ENCODE data around the gene DNAJB1.
"Not testable (repeated sequence)": the region's sequence is repeated elsewhere in the genome, so short reads cannot be mapped to it uniquely, and the experiment has no call there.

Gene DNAJB1

DNA sequence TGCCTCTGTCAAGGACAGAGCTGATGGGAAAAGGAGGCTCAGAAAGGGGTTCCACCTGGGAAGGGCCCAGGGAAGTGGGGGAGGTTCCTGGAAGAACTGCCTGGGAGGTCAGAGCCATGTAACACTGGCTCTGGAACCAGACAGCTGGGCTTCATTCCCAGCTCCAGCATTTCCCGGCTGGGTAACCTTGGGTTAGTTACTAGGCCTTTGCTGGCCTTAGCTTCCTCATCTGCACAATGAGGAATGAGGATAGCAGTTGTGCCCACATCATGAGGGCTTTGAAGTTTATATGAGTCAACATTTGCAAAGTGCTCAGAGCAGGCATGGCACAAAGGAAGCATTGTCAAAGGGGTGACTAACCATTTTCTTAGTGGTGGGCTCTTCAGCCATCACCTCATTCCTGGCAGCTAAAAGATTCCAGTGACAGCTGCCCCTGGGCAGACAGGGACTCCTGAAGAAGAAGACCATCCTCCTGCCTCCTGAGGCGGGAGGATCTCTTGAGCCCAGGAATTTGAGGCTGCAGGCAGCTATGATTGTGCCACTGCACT, 1.7 kb upstream of the DNAJB1 start:
- DNase-seq (ENCODE audit: low spot score): no peak

- no peak for DNase-seq (ENCODE audit: low spot score)
These were observed 1.2 kb upstream of the DNAJB1 start for GRCh38 chr19:14519245-14519859.

GRCh38 chr19:14517446-14517839, 754 bp downstream of the DNAJB1 start:
- no peak for DNase-seq (ENCODE audit: low spot score)

DNA sequence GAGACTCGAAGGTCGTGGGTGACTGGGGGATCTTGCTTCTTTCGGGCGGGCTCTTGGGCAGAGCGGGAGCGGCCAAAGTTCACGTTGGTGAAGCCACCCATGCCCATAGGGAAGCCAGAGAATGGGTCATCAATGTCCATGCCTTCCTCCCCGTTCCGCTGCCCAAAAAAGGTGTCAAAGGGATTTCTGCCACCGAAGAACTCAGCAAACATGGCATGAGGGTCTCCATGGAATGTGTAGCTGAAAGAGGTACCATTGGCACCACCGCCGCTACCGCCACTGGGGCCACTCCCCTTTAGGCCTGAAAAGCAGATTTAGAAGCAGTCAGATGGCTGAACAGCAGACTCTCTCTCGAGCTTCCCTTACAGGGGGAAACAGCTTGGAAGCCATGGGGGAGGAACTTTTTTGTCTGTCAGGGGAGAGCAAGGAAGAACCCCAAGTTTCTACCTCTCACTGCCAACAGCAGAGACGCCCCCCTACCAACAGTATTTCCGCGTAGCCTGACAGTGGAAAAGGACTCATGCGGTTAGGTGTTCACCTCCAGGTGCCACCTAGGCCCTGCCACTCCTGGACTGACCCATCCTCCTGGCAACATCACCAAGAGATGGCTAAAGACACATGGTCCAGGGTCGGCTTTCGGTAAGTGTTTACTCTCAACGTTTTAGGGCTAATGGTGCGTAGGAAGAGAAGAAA, 1.3 kb downstream of the DNAJB1 start:
- DNase-seq (ENCODE audit: low spot score): no peak

DNA sequence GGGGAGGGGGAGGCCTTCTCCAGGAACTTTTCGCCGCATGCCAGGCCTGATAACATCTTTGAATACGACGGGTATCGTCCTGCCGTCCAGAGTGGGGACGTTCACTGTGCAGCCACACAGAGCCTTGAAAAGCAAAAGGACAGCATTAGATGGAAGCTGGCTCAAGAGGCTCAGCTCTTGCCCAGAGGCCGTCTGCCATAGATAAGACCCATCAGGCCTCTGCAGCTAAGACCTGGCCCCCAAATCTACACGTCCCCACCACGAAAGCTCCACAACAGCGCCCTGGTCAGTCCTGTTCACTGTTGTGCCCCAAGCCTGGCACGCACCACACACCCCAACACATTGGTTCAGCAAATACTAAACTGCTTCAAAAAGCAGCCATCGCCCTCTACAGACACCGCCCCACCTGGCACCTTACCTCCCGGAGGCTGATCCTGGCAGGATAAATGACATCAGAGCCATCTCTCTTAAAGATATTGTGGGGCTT, 2.1 kb downstream of the DNAJB1 start:
- DNase-seq (ENCODE audit: low spot score): no peak

DNA sequence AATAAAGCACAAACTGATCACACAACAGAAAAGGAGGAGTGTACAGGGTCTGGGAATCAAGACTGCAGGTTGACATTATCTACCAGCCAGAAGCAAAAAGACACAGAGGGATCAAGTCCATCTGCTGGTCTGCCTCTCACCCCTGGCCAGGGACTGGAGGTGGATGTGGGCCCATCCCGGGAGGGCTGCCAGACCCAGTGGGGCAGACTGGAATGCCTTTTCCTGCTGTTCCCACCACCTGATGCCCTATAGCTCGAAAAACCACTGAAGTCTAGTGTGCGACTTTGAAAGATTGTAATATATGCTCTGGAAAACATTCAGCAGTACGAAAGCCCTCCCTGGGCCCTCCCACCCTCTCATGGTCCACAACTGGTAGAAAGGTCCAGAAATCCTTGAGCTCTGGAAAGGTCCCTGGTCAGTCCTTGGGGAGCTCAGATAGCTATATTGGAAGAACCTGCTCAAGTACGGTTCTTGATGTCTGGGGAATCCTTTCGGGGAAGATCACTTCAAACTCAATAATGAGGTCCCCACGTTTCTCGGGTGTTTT, 2.6 kb downstream of the DNAJB1 start:
- no peak for DNase-seq (ENCODE audit: low spot score)

DNA sequence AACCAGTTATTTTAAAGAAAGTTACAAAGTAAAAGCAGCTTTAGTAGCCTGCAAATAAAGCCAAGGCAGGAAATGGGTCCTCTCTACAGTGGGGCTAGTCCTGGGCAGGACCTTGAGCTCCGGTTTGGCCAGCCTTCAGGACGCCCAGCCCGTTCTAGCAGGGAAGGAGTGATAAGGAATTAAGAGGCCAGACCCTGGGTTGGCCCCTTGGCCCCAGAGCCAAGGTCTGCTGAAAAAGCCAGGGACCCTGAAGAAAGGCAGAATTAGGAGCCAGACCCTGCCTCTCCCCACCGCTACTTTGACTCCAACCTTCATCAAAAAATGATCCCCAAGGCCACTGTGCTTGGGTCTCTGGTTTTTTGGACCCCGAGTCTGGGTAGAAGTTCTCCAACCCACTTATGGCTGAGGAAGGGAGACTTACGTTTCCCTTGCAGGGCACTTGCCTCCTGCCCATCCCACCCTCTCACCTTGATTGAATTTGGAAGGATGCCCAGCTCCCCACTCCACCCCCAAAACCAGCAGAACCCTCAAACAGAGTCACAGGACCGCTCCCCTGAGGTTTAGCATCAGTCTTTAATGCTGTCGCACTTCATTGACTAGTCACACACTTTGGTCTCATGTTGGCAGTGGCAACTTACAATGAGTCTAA, 3.9 kb downstream of the DNAJB1 start:
- DNase-seq (ENCODE audit: low spot score): no peak

DNA sequence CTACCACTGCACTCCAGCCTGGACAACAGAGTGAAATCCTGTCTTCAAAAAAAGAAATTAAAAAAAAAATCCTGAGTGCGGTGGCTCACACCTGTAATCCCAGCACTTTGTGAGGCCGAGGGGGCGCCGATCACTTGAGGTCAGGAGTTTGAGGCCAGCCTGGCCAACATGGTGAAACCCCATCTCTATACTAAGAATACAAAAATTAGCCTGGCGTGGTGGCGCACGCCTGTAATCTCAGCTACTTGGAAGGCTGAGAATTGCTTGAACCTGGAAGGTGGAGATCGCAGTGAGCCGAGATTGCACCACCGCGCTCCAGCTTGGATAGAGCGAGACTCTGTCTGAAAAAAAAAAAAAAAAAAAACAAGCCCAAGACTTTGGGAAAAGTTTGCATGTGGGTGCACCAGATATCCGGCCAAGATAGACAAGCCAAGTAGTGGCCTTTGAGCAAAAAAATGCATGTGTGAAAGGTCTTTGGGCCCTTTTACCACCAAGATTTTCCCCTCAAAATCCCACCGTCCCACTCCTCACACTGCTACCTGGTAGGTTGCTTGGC, 5.7 kb downstream of the DNAJB1 start:
- DNase-seq (ENCODE audit: low spot score): no peak

DNA sequence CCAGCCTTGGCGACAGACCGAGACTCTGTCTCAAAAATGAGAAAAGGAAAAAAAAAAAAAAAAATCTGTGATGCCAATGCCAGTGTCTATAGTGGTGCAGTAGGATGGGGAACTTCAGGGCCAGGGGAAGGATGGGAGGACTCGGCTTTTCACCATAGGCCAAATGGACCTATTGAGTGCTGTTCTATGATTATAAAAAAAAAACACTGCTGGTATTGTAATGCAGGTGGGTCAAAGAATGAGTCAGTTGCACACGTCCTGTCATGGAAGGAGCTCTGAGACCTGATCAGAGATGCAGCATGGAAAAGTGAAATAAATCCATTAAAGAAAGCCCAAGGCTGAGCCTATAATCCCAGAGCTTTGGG, 7.0 kb downstream of the DNAJB1 start:
- no peak for DNase-seq (ENCODE audit: low spot score)

DNA sequence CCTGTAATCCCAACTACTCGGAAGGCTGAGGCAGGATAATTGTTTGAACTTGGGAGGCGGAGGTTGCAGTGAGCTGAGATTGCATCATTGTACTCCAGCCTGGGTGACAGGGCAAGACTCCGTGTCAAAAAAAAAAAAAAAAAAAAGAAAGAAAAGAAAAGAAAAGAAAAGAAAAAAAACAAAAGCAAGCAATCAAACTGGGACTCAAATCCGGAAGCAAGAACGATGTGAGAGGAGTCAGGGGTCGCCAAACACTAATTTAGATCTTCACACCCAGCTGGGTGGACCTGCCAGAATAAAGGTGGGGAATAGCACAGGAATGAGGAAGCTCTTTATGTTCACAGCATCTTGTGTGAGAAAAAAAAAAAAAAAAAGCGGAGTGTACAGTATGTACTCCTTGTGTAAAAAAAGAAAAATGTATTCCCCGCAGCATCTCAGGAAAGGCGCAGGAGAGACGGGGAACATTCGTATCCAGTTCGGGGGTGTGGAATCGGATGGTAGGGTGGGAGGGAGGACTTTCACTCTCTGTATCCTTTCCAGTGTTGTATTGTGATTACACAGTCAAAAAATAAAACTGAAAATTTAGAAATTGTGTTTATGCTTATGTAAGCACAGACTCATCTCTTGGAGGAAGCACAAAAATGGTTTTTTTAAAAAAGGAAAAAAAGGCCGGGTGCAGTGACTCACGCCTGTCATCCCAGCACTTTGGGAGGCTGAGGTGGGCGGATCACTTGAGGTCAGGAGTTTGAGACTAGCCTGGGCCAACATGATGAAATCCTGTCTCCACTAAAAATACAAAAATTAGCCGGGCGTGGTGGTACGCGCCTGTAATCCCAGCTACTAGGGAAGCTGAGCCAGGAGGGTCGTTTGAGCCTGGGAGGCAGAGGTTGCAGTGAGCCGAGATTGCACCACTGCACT, 7.6 kb downstream of the DNAJB1 start:
- no peak for DNase-seq (ENCODE audit: low spot score)

DNA sequence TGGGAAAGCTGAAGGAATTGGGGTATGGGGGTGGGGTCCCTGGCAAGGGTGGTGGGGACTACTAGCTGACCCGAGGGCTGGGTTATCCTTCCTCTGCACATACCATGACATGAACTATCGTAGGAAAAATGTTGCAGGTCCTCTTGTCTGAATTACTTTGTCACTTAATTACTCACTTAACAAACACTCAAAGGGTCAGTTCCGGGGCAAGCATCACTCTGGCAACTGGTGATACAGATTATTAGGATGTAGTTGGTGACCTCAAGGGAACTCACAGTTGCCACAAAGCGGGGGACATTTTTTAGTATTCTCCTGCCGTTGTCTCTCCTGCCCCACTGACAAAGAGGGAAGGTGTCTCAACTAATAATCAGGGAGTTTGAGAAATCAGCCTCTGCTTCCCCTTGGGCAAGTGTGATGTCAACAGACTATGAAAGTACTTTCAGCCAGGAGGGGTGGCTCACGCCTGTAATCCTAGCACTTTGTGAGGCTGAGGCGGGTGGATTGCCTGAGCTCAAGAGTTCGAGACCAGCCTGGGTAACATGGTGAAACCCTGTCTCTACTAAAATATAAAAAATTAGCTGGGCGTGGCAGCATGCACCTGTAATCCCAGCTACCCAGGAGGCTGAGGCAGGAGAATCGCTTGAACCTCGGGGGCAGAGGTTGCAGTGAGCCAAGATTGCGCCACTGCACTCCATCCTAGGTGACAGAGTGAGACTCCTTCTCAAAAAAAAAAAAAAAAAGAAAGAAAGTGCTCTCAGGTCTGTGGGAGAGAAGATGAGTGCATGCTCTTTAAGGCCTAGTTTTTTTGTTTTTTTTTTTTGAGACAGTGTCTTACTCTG, 10.3 kb downstream of the DNAJB1 start:
- no peak for DNase-seq (ENCODE audit: low spot score)

DNA sequence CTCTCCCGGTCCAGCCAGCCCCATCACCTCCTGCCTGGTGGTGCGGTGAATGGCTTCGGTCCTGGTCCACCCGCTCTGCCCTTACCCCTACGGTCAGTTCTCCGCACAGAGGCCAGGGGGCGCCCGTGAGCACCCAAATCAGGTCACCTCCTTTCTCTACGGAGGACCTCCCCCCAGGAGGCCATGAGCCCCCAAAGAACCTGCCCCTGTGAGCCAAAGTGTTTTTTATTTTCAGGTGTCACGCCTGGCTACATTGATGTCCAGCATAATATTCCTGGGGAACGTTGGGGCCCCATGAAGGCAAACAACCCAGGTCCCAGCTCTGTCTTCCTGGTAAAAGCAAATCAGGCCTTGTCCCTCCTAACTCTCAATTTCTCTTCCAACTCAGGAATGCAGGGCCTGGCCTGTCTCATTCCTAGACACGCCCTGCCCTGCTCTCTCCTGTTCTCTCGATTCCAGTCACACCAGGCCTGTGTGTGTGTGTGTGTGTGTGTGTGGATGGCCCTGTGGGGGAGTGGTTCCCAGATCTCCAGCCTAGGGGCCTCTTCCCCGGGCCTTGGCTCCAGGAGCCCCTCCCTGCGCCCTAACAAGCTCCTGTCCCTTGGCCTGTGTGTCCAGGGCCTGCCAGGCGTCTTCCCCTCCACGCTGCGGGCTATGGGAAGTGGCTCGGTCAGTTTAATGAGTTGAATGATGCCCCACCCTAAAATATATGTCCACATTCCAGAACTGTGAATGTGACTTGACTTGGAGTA, 12.5 kb downstream of the DNAJB1 start:
- peak; percentile 81 for DNase-seq (ENCODE audit: low spot score)

- DNase-seq (ENCODE audit: low spot score): not testable (repeated sequence)
These were observed 13.6 kb downstream of the DNAJB1 start for GRCh38 chr19:14504575-14504974.

- DNase-seq (ENCODE audit: low spot score): no peak
These were observed 14.9 kb downstream of the DNAJB1 start for GRCh38 chr19:14503285-14503684.

- DNase-seq (ENCODE audit: low spot score): no peak
These were observed 15.7 kb downstream of the DNAJB1 start for GRCh38 chr19:14502334-14503092.

DNA sequence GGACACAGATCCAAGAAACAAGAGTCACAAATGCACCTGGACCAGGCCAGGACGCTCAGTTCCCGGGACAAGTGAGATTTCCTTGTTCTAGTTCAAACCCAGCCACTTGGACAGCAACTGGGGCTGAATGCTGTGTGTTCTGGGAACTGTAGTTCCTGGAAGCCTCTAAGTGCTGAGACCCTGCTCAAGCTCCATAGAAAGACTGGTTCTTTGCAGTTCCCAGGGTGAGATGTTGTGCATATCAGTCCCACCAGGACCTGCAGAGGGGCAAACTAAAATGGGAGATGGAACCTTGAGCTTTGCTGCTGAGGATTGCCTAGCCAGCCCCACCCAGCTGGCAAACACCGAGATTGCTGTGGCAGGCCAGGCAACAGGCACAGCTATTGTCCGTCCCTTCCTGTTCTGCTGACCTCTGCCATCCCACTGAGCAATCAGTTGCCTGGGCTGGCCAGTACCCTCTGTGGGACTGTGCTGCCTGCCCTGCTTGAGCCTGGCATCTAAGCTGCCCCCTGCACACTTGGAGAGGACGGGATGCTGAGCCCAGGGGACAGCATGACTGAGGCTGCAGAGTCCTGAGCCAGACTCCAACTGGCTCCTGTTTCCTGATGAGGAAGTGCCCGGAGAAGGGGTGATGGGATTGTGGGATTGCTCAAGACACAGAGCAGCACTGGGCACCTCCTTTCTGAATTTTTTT, 20.8 kb downstream of the DNAJB1 start:
- no peak for DNase-seq (ENCODE audit: low spot score)

DNA sequence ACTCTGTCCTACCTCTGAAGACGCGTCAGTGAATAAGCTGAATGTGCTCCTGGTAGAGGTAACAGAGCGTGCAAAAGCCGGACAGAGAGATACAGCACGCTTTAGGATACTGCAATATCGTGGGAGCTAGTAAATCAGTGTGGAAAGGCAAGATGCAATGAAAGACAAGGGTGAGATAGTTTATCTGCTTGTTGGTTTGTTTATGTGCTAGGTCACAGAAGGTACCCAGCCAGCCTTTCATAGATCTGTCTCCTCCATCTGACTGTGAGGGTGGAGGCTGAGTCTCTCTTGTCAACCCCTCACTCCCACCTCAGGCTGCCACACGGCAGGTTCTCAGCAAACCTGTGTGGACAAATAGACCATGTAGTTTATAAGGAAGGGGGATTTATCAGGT, 21.4 kb downstream of the DNAJB1 start:
- no peak for DNase-seq (ENCODE audit: low spot score)

Data from NAMALWA (cell line).